Measurements from ENCODE around the gene CHMP2A. TPM values are rescaled to one million over a fixed set of nuclear protein-coding genes. Genes with fewer than 3 reads are reported as not detected.

Gene CHMP2A
- total and polyA plus RNA-seq, 2 donors (not counting 1 experiment from before 2014, with no cell fraction given), result 62.5 to 97.5 TPM

DNA sequence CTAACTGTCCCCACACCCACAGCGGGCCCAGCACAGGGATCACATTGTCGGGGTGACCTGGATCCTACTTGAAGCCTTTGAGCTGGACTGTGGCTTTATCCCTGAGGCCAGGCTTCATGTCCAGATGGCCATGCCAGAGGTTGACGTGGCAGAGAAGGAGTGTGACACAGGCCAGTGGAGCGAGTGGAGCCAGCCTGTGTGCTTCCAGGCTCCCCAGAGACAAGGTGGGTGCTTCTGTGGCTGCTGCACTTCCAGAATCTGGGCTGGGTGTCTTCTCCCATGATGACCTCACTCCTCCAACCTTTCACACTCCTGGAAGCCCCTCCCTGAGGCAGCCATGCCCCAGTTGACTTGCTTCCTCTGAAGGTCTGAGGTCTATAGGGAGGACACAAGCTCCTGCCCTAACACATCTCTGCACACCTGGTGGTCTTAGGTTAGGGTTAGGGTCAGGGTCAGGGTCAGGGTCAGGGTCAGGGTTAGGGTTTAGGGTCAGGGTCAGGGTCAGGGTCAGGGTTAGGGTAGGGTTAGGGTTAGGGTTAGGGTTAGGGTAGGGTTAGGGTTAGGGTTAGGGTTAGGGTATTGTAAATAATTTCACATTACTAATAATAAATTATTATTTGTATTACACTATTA is 31.3 kb upstream of the CHMP2A start:
- intact Hi-C loops (cut with micrococcal nuclease), result no loop called here
- Mint-ChIP-seq H3K27me3 (no peaks in the 10 kb centered on the region), H3K27ac (no peak overlapping the region), H3K4me3 (no peak overlapping the region), H3K9me3 (ENCODE audit: insufficient read depth) (no peaks in the 10 kb centered on the region), H3K4me1 (peaks cover 2% of the 10 kb centered on the region)
- no peak for ATAC-seq (ENCODE audit: low read depth)
- peaks cover 0 to 5% (median 0%) of the 10 kb centered on the region in 3 donors for H3K9me3 ChIP-seq (ENCODE audit: control extremely low read depth in 1 of 3, control insufficient read depth in 2 of 3, insufficient read depth in 1 of 3, low read length in 2 of 3)
- H3K36me3 ChIP-seq (replicated peaks in 1 of 2; ENCODE audit: control extremely low read depth in 1 of 2, control insufficient read depth in 1 of 2, extremely low read depth in 1 of 2, insufficient read depth in 2 of 2, low read length in 1 of 2), result peaks cover 0 to 13% of the 10 kb centered on the region in 2 experiments
- peaks cover 0 to 2% of the 10 kb centered on the region in 2 donors for H3K4me1 ChIP-seq (ENCODE audit: control insufficient read depth in 2 of 2, insufficient read depth in 2 of 2, low read length in 2 of 2)
- no peak overlapping the region for H3K4me3 ChIP-seq (ENCODE audit: control extremely low read depth in 1 of 5, extremely low read depth in 1 of 5, insufficient read depth in 1 of 5, low read depth in 2 of 5, low read length in 4 of 5)
- H3K4me2 ChIP-seq (replicated peaks; ENCODE audit: low read depth, low read length, poor library complexity, severe bottlenecking), result no peak overlapping the region
- no peak for DNase-seq
- CTCF ChIA-PET, result no interaction called here
- H3K27ac ChIP-seq (ENCODE audit: low read length in 2 of 2), result no peak overlapping the region
- 97% methylated on average over 4 of the region's 4 CpGs for WGBS (ENCODE audit: insufficient coverage)
- H4K20me1 ChIP-seq (ENCODE audit: control insufficient read depth, insufficient read depth, low read length, poor library complexity, severe bottlenecking), result no peaks in the 10 kb centered on the region
- peaks cover 5% of the 10 kb centered on the region for H3K79me2 ChIP-seq (ENCODE audit: control insufficient read depth, insufficient read depth, low read length)
- no peak overlapping the region for H2AFZ ChIP-seq (ENCODE audit: insufficient read depth, low read depth, low read length, poor library complexity, severe bottlenecking)
- TF ChIP-seq CTCF (IDR thresholded peaks at IDR 0.05) (no peak), EZH2 (IDR thresholded peaks at IDR 0.05; ENCODE audit: borderline replicate concordance, insufficient read depth, low read depth, low read length, poor library complexity, severe bottlenecking) (no peak)
- H3K9ac ChIP-seq (ENCODE audit: low read length), result no peak overlapping the region
- H3K27me3 ChIP-seq (replicated peaks in 1 of 4; ENCODE audit: control extremely low read depth in 1 of 4, control insufficient read depth in 3 of 4, insufficient read depth in 4 of 4, low read length in 3 of 4), result no peaks in the 10 kb centered on the region
- POLR2A ChIA-PET, result no interaction called here

GRCh38 chr19:58585442-58586132 is 30.7 kb upstream of the CHMP2A start:
- Histone ChIP-seq H3K79me2 (ENCODE audit: control insufficient read depth, insufficient read depth, low read length) (peaks cover 5% of the 10 kb centered on the region), H3K4me3 (ENCODE audit: control extremely low read depth in 1 of 5, extremely low read depth in 1 of 5, insufficient read depth in 1 of 5, low read depth in 2 of 5, low read length in 4 of 5) (no peak overlapping the region), H3K9ac (ENCODE audit: low read length) (no peak overlapping the region), H3K27me3 (replicated peaks in 1 of 4; ENCODE audit: control extremely low read depth in 1 of 4, control insufficient read depth in 3 of 4, insufficient read depth in 4 of 4, low read length in 3 of 4) (no peaks in the 10 kb centered on the region), H2AFZ (ENCODE audit: insufficient read depth, low read depth, low read length, poor library complexity, severe bottlenecking) (no peak overlapping the region), H3K4me1 (ENCODE audit: control insufficient read depth in 2 of 2, insufficient read depth in 2 of 2, low read length in 2 of 2) (peaks cover 0 to 6% of the 10 kb centered on the region in 2 donors), H4K20me1 (ENCODE audit: control insufficient read depth, insufficient read depth, low read length, poor library complexity, severe bottlenecking) (no peaks in the 10 kb centered on the region), H3K9me3 (ENCODE audit: control extremely low read depth in 1 of 3, control insufficient read depth in 2 of 3, insufficient read depth in 1 of 3, low read length in 2 of 3) (peaks cover 0 to 7% (median 0%) of the 10 kb centered on the region in 3 donors), H3K27ac (ENCODE audit: low read length in 2 of 2) (no peak overlapping the region), H3K36me3 (replicated peaks in 1 of 2; ENCODE audit: control extremely low read depth in 1 of 2, control insufficient read depth in 1 of 2, extremely low read depth in 1 of 2, insufficient read depth in 2 of 2, low read length in 1 of 2) (peaks cover 0 to 13% of the 10 kb centered on the region in 2 experiments), H3K4me2 (replicated peaks; ENCODE audit: low read depth, low read length, poor library complexity, severe bottlenecking) (no peak overlapping the region)
- H3K9me3 Mint-ChIP-seq (ENCODE audit: insufficient read depth), result no peaks in the 10 kb centered on the region
- no peak overlapping the region for H3K27ac Mint-ChIP-seq
- ChIA-PET CTCF (interaction anchor here (0.6 kb wide), 1 partner anchor 65 kb away, joined by 3 read pairs; the partner anchor contains the start of gene ZBTB45), POLR2A (no interaction called here)
- 100% methylated on average over 1 of the region's 6 CpGs for WGBS (ENCODE audit: insufficient coverage)
- intact Hi-C loops (cut with micrococcal nuclease), result no loop called here
- H3K4me3 Mint-ChIP-seq, result no peak overlapping the region
- TF ChIP-seq EZH2 (IDR thresholded peaks at IDR 0.05; ENCODE audit: borderline replicate concordance, insufficient read depth, low read depth, low read length, poor library complexity, severe bottlenecking), result no peak
- no peak for TF ChIP-seq CTCF (IDR thresholded peaks at IDR 0.05)
- DNase-seq, result no peak
- no peaks in the 10 kb centered on the region for H3K27me3 Mint-ChIP-seq
- no peak for ATAC-seq (ENCODE audit: low read depth)
- H3K4me1 Mint-ChIP-seq, result peaks cover 7% of the 10 kb centered on the region

Measured in B cell (primary cell).